ENCODE results near the gene SWAP70.

Gene SWAP70

DNA sequence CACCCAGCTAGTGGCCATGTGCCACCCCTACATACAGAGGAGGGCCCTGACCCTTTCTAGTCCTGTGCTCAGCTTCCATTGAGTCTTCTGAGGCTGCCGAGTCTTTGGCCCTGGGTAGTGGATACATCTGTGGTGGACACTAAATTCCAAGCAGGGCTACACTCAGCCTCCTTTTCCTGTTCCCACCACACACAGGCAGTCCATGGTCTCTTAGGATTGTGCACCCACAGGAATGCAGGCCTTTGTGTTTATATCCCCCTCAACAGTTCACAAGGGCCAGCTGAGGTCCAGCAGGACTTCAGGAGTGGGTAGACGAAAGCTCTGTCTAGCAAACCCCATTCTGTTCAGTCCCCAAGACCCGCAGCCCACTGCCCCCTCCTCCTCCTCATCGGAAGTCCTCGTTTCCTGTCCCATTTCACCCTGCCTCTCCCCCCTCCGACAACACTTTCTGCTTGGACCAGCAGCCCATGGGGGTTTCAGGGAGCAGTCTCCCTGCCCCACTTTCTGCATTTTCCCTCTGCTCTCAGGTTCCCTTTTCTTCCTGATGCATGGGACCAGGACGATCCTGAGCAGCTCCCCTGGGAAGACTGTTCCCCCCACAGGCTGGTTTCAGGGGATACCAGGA, 91.8 kb downstream of the SWAP70 start:
- DNase-seq = no peak

DNA sequence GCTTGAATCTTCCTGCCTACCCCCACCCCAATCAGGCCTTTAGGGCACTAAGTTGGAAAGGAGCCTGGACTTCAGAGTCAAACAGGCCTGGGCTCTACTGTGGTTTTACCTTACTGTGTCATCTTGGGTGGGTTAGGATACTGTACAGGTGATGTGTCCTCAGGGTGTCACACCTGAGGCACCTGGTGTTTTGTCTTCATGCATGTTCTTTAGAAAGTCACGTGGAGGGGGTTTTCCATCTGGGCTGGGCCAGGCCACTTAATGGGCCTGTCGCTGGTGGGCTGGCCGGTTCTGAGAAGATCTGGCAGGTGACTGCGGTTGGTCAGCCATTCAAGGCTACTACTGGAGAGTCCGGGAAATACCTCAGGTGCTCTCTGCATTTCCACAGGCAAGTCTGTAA, 92.6 kb downstream of the SWAP70 start:
- DNase-seq = no peak

DNA sequence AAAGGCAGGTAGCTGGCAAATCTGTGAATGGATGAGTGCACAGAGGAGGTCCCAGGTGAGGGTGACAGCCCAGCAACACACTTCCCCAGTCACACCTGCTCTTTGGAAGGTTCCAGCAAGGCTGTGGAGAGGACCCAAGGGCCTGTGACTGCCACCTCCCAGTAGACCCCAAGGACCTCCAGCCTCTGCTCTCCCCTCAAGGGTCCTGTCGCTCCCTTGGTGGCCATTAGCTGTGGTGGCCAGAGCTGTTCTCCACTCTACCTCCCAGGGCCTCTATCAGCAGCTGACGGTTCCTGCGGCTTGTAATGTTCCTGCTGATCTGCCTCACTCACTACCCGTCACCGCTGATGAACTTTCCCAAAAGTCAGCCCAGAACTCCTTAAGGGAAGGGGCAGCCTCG, 93.0 kb downstream of the SWAP70 start:
- no peak for DNase-seq

DNA sequence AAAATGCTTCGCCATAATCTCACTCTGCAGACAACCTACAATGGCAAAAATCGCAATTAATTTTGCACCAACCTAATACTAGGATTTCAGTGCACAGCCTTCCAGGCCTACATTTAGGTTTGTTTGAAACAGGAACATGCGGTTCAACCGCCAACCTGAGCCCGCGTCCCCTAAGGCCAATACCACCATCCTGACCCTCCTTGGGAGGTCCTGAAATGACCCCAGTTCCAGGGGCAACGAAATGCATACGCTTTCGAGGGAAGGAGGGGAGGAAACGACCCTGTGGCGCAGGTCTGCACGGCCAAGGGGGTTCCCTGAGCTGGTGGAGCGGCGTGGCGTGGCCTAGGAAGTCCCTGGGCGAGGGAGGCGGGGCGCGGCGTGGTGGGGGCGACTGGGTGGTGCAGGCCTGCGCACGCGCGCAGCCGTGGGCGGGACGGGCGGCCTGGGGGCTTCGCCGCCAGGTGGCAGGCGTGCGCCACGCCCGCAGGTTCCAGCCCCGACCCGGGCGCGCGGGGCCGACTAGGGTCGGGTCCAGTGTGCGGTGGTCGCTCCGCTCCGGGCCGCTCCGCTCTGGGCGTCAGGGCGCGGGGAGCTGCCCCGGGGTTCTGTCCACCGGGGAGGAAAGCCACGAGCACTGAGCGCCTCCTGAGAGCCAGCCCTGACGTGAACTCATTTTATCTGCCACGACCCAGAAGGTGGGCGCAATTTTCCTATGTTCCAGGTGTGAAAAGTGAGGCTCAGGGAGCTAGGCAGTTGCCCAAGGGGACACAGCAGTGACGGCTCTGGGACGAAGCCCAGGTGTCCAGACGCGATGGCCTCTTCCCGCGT, 94.1 kb downstream of the SWAP70 start:
- DNase-seq = peak; percentile 97

DNA sequence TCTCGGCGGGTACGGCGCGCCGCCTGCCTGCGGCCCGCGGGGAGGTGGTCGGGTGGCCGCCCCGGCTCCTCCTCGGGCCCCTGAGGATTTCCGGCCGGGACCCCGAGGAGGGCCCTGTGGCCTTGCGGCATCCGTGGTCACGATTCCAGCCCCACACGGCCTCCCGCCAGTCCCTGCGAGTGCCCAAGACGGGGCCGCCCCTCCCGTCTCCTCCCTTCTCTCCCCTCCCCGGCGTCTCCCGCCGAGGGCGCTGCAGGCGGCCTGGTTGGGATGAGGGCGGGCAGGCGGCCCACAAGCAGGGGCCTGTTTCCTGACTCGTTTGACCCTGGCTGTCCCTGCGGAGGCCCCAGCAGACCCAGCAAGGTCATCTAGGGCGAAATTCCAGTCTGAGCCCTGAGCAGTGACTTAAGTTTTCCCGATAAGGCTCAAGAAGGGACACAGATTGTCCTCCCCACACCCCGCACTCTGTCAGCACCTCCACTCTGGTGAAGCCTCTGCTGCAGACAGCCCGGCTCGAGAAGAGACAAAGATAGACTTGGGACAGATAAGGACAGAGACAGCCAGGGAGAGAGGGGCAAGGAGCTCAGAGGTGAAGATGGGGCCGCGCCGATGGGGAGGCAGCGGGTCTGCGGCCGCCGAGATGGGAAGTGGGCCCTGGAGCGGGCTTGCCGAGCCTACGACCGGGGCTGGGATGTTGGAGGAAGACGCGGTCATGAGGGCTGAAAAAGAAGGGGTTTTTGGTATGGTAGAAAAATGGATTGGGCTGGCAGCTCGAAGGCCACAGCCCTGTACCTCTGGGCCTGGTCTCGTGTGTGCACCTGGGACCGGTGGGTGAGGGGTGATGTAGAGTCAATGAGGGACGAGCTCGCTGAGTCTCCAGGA, 95.0 kb downstream of the SWAP70 start:
- peak; percentile 74 for DNase-seq

DNA sequence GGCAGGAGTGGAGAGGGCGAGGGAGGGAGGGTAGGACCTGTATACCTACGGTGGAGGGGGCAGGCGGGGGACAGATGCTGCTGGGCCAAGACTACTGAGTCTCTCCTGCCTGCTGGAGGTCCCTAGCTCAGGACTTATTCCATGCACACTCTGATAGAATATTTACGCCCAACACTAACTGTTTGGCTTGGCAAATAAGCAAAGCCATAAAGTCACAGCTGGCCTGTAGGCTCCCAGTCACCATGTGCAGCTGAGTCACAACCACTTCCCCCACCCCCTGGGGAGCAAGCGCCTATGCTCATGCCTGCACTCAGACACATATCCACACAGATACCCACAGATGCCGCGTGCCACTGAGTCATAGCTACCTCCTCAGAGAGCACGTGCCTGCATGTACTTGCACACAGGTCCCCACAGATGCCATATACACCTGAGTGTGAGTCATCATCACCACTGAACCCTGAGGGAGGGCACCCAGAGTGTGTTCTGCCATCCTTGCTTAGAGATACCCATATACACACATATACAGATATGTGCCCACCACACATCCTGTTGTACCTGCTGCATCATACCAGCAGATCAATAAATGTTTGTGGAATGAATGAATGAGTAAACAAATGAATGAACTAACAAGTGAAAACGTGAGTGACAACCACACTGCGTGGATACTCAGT, 95.8 kb downstream of the SWAP70 start:
- DNase-seq = peak; percentile 96

DNA sequence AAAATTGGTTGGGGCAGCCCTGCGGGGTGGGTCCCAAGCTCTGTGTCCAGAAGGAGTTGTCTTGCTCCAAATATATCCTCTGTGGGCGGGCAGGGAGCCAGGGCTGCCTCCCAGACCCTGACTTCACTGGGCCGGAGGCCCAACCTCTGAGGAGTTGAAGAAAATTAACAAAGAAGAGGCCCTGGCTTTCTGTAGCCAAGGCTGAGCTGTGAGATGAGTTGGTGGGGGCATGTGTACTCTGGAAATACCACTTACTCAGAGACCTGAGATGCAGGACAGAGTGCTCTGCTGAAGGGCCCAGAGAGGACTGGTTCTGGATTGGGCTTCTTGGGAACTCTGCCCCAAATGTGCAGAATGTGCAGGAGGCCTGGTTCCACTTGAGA, 96.3 kb downstream of the SWAP70 start:
- peak; percentile 11 for DNase-seq

DNA sequence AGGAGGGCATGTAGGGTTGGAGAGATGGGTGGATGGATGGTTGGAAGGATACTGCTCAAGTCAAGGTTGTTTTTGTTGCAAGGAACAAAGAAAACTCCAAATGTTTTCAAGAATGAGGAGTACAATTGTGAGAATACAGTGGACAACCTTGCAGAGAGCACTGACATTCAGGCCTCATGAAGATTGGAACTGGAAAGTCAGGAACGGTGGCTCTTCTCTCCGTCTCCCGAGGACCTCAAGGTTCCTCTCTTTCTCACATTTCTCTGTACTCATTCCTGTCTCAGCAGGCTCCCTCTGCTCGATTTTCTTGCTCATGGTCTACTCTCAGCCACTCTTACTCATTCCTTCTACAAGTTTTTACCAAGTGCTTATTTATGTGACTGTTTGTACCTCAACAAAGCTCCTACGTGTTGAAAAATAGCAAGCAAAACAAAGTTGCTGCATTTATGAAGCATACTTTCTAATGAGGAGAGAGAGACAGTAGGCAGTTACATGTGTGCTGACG, 97.6 kb downstream of the SWAP70 start:
- no peak for DNase-seq

DNA sequence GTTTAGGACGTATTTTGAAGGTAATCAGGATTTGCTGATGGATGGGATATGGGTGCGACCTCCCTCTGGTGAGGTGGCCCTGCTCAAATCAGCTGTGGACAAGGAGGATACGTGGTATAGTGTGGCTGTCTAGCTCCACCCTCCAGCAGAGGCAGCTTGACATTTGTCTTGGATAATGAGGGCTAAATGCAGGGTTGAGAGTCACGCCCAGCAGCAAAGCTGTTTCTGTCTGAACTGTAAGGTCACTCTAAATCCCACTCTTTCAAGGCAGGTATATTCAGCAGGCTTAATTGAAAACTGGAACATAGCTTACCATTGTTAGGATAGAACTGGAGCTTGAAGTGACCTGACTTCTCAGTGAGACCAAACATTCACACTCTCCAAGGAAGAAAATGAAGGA, 98.7 kb downstream of the SWAP70 start:
- DNase-seq = no peak

DNA sequence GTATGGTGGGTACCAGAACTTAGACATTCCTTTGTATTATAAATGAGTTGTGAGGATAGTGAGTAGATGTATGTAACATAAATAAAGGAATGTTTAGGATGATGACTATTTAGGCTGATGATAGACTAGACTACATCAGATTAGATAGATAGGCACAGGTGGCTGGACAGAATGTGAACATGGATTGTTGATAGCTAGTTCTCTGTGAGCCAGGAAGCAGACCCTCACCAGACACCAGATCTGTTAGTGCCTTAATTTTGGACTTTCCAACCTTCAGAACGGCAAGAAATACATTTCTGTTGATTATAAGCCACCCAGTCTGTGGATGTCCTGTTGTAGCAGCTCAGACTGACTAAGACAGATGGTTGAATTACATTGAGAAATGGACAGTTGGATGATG, 99.4 kb downstream of the SWAP70 start:
- no peak for DNase-seq

DNA sequence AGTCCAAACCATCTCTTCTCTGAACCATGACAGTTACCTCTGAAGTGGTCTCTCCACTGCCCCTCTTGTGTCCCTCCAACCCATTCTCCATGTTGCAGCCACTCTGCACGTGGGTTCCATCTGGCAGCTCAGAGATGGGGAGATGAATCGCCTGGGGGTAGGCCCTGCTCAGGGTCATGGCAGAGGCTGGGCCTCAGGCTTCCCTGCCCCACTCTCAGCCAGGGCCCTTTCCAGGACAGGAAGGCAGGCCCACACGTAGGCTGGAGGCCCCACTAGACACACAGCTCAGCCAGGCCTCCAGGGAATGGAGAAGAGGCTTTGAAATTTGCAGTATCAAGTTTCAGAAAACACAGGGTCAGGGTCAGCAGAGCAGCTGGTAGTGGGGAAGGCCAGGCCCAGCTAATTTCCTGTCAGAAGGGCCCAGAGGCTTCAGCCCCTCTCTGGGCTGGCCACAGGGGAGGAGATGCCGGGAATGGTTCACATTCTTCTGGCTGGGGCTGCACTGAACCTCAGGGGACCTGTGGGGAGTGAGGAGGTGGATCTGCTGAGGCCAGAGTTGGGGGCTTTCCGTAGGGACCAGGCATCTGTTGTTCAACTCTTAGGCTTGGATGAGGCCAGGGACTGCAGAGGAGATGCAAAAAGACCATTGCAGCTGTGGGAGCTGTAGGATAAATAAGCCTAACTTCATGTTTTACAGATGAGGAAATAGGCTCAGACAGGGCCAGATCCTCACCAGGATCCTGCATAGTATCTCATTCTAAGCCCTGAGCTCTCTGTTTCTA, 101.6 kb downstream of the SWAP70 start:
- no peak for DNase-seq

DNA sequence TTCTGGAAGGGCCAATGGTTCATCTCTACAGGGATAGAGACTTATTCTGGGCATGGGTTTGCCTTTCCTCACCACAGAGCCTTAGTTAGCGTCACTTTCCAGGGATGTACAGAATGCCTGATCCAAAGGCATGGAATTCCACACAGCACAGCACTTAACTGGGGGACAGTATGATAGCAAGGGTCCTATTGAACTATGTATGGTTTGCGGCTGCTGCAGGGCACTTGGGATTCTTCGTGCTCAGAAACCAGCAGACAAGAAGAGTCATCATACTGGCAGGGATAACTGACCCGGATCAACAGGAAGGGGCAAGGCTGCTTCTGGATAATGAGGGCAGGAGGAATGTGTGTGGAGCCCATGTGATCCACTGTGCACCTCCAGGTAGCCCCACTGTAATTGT, 105.7 kb downstream of the SWAP70 start:
- no peak for DNase-seq

DNA sequence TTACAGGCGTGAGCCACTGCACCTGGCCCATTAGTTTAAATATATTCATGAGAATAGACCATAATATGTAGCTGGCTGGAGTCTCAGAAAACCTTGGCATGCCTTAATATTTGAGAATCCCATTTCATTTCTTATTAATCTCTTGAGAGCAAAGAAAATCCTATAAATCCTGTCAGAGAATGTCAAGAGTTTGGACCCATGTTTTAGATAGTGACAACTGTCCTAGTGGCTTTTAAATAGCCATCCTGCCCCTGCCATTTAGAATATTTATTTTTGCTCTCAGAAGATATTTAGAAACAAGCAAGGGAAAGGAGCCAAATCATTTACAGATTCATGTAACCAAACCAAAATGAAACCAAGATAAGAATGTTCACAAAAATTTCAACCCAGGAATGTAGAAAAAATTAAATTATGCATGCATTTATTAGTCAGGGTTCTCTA, 107.2 kb downstream of the SWAP70 start:
- DNase-seq = no peak

DNA sequence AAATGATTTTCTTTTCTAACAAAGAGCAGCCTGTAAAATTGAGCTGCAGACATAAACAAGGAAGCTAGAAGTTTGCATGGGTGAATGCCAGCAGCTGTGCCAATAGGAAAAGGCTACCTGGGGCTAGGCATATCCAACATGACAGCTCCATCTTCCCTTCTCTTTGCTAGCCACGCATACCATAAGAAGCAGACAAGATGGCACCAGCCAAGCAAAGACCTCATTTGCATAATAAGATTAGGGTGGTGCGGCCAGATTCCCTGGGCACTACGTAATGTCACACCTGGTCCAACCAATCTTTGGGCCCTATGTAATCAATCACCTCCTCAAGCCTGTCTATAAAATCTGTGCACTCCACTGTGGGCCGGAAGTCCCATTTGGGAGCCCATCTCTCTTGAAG, 108.3 kb downstream of the SWAP70 start:
- DNase-seq = no peak

DNA sequence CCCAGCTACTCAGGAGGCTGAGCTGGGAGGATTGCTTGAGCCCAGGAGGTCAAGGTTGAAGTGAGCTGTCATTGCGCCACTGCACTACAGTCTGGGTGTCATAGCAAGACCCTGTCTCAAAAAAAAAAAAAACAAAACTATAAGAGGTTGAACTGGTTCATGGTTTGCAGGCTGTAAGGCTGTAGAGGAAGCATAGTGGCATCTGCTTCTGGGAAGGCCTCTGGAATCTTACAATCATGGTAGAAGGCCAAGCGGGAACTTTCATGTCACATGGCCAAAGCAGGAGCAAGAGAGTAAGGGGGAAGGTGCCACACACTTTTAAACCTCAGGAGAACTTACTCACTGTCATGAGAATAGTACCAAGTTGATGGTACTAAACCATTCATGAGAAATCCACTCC, 109.6 kb downstream of the SWAP70 start:
- DNase-seq = no peak

DNA sequence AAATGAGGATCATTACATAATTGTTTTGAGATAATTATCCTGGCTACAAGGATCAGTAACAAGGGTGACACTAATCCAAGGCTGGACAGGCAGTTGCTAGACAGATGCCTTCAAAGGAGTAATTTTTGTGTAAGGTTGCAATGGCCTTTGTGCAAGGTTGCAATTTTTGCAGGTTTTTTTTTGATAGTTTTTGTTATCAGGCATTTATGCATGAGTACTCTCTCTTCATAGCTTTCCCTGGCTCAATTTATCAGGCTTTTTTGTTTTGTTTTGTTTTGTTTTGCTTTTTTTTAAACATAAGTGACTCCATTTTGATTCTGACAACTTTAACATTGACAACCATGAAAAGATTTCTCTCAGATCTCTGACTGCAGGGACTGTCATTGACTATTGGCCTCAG, 110.2 kb downstream of the SWAP70 start:
- no peak for DNase-seq

DNA sequence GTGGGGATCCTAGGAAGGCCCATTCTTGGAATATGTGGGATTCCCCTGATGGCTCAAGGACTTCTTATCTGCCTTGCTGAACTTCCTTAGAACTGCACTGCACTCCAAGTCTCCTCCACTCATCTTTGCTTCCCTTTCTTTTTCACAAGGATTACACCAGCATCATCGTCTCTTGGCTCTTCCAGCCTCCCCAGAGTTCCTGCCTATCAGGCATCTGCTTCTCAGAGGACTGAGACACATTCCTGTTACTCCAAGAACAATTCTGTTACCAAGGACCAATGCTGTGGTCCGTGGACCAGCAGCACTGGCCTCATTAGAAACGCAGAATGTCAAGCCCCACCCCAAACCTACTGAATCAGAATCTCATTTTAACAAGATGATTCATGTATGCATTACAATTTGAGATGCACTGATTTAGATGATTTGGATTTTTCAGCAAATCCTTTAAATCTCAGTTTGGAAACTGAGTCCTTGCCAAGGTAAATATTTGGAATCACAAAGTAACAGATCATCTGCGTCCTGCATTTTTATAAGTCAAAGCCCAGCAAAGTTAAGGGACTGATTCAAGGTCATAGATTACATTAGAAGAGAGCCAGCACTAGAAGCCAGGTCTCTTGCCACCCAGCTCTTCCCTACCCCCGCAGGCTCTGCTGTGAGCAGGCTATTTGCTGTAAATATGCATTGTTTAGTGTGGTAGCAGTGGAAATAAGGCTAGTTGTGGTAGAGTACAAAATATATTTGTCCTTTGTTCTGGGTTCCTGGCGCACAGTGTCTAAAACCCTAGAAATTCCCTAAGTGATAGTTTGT, 110.9 kb downstream of the SWAP70 start:
- DNase-seq = no peak

DNA sequence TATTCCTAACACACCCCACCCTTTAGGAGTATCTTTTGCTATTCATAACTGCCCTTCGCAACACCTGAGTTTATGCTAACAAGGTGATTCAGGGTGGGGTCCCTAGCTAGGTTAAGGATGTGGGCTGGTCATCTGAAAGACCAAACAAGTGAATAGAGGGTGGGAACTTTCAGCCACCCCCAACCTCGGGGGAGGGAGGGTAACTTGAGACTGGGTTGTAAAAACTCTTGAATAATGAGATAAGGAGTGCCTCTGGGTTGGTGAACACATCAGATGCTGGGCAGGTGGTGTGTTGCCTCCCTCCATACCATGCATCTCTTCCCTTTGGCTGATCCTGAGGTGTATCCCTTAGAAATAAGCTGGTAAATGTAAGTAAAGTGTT, 111.5 kb downstream of the SWAP70 start:
- DNase-seq = no peak

DNA sequence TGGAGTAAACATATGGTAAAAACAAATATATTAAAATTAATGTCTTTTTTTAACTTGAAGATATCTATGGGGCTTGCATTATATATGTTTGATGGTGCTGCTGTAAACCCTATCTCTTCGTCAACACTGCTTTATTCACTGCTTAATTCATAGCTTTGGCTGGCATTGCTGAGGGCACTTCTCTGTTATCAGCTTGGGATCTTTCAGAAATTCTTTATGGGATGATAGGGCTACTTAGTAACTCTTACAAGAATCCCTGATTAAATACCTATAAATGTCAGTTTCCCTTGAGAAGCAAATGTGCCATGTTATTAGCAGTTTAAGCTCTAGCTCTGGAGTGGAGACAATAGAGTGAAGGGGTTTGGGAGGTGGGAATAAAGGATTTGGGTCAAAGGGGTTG, 112.3 kb downstream of the SWAP70 start:
- no peak for DNase-seq

DNA sequence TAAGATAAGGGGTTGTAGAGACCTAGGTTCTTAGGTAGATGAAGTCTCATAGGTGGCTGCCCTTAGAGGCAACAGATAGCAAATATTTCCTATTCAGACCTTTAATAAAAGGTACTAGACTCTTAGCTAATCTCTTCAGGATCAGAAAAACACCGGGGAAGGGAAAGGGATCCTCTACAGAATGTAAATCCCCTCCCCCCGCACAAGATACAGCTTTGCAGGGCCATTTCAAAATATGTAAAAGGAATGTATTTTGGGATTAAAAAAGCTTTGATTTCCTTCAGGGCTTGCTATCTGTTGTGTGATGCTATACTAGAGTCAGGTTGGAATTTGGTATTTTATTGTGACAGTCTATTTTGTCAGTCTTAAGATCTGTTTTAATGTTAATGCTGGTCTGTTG, 113.2 kb downstream of the SWAP70 start:
- no peak for DNase-seq

DNA sequence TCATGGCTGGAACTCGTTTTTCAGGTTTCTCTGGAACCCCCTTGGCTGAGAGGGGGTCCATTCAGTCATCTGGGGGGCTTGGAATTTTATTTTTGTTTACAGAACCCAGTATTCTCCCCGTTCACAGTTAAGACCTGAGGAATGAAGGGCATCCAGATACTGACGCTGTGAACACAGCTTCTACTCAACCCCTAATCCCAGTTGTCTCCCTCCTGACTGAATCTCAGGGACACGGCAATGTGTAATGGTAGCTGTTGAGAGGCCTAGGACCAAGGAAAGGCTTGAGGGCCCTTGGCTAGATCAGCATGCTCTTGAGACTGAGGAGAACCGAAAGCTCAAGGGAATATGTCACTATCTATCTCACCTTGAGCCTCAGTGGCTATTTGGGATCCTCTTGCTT, 113.6 kb downstream of the SWAP70 start:
- no peak for DNase-seq
